Gastroesophageal sphincter (tissue), 3 donors: ENCODE measurements around the gene KDM2B.

Experiments used
- POLR2AphosphoS5 ChIP-seq: sonication (generic); formaldehyde crosslinking; IDR thresholded peaks from one replicate; pipeline ENCODE4 v1.6.1; 2017; ENCODE audit warnings: antibody characterized with exemption
- TF ChIP-seq, protein P1 (sequence below), 4 experiments: fragments of 200-600 bp in 2 of 4; fragments of 450-650 bp in 2 of 4; sonication (generic) in 1 of 4; IDR thresholded peaks; one replicate each; pipeline ENCODE4 v1.5.1; 2017 to 2019; ENCODE audit warnings: antibody characterized with exemption in 4 of 4, mild to moderate bottlenecking in 2 of 4, moderate library complexity in 2 of 4

DNA sequence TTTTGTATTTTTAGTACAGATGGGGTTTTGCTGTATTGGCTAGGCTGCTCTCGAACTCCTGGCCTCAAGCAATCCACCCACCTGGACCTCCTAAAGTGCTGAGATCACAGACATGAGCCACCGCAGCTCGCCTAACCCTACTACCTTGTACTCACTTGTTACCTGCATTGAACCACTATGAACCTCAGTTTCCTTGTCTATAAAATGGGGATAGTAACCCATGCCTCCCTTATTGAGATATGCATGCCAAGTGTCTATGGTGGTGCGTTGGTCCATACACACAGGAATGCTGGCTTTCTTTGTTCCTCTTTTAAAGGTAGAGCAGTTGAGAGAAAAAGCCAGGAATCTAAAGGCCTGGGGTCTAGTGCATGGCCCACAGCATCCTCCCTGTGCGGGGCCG is 40.9 kb downstream of the KDM2B start:
- TF ChIP-seq, protein P1, sequence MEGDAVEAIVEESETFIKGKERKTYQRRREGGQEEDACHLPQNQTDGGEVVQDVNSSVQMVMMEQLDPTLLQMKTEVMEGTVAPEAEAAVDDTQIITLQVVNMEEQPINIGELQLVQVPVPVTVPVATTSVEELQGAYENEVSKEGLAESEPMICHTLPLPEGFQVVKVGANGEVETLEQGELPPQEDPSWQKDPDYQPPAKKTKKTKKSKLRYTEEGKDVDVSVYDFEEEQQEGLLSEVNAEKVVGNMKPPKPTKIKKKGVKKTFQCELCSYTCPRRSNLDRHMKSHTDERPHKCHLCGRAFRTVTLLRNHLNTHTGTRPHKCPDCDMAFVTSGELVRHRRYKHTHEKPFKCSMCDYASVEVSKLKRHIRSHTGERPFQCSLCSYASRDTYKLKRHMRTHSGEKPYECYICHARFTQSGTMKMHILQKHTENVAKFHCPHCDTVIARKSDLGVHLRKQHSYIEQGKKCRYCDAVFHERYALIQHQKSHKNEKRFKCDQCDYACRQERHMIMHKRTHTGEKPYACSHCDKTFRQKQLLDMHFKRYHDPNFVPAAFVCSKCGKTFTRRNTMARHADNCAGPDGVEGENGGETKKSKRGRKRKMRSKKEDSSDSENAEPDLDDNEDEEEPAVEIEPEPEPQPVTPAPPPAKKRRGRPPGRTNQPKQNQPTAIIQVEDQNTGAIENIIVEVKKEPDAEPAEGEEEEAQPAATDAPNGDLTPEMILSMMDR (IDR thresholded peaks at IDR 0.05) = no peak
- no peak for TF ChIP-seq POLR2AphosphoS5
